ENCODE measurements around the gene ATP7B.

ATP7B gene

GRCh38 chr13:51978796-51979556, 32.3 kb downstream of the ATP7B start:
- DNase-seq (ENCODE audit: low read depth in 2 of 2): no peak

GRCh38 chr13:51977625-51978024, 33.6 kb downstream of the ATP7B start:
- DNase-seq (ENCODE audit: low read depth in 2 of 2): no peak

- DNase-seq (ENCODE audit: low read depth in 2 of 2): no peak
These were observed 34.4 kb downstream of the ATP7B start for GRCh38 chr13:51976890-51977289.

DNA sequence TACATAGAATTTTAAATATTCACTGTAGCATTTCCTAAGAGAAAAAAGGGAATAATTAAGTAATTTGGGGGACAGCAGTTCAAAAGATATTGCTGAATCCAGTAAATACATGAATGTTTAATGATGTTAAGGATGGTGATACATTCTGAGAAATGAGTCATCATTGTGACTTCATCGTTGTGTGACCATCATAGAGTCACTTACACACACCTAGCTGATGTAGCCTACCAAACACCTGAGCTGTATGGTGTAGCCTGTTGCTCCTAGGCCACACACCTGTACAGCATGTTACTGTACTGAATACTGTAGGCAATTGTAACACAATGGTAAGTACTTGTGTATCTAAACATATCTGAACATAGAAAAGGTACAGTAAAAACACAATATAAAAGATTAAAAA, 34.8 kb downstream of the ATP7B start:
- no peak for DNase-seq (ENCODE audit: low read depth in 2 of 2)

- no peak for DNase-seq (ENCODE audit: low read depth in 2 of 2)
These were observed 36.8 kb downstream of the ATP7B start for GRCh38 chr13:51974482-51974881.

- DNase-seq (ENCODE audit: low read depth in 2 of 2): no peak
These were observed 39.5 kb downstream of the ATP7B start for GRCh38 chr13:51971520-51972426.

GRCh38 chr13:51970349-51970748, 40.9 kb downstream of the ATP7B start:
- DNase-seq (ENCODE audit: low read depth in 2 of 2): no peak

- no peak for DNase-seq (ENCODE audit: low read depth in 2 of 2)
These were observed 43.5 kb downstream of the ATP7B start for GRCh38 chr13:51967482-51968446.

DNA sequence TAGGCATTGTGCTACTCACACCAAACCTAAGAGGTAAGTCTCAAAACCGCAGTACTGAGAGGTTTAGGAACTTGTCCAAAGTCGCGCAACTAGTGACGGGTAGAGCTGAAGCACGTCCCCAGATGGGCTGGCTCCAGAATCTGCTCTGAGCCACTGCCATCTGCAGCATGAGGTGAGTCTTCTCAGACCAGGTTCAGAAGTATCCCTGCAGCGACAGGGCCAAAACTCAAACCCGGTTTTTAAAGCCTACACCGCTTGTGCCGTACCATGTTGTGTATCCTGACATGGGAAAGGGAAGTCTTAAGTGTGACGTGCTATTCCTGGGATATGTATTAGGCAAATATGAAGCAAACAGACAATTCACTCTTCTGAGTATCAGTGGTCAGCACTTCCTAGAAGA, 45.1 kb downstream of the ATP7B start:
- DNase-seq (ENCODE audit: low read depth in 2 of 2): no peak

DNA sequence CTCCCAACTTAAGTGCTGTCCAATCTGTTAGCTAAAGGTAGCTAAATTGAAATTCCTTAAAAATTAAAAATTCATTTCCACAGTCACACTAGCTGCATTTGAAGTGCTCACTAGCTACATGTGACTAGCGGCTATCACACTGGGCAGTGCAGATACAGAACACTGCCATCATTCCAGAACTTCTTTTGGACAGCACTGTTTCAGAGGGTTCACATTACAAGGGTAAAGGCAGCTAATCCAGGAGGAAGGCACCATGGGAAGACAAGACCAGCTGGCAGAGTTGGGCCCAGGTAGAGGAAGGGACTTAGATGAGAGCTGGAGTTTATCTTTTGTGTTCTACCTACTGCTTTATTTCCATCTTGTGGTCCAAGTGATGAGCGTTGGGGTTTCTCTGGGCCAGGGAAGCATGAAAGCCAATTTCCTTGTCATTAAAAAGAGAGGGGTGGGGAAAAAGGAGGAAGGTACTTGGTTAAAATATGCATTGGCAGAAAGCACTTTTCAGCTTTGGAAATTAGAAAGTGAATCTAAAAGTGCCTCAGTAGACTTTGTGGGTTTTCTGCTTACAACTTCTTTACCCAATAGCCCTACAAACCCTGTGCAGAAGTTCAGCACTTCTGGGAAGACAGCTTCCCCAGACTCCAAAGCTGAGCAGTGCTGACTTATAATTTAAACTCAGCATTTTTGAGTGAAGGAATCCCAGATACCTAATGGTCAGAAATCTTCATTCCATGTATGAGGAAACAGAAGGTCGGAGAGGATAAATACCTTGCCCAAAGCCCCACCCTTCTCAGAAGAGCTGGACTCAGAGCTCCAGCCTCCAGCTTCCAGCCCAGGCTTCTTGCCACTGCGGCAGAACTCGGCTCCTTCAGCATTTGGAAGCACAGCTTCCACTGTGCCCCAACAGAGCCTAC, 49.5 kb downstream of the ATP7B start:
- no peak for DNase-seq (ENCODE audit: low read depth in 2 of 2)

DNA sequence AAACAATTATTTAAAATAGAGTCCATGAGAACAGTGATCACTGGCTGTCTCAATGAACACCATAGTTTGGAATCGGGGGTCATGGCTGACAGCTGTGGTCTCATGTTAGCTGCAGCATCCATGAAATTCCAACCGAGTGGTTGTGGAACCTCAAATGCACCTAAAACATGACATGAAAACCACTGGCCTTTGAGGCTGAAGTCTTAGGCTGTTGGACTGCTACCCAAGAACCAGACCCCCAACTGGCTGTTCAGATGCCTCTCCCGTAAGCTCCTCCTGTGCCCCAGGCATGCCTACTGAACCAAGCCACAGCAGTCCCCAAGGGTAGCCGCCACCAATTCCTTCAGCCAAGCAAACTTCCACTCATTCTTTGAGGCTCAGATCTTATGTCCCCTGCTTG, 50.5 kb downstream of the ATP7B start:
- no peak for DNase-seq (ENCODE audit: low read depth in 2 of 2)

- no peak for DNase-seq (ENCODE audit: low read depth in 2 of 2)
These were observed 51.5 kb downstream of the ATP7B start for GRCh38 chr13:51959773-51960172.

DNA sequence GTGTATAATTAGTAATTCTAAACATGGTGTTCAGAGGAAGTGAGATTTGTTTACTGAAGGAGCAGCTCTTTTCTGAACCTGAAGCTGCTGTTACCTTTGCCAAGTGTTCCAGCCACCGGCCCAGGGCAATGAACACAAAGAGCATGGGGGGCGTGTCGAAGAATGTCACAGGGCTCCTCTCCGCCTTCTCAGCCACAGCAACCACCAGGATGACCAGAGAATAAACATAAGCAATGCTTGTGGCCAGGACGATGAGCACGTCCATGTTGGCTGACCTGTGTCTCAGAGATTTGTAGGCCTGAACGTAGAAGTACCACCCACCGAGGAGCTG, 53.1 kb downstream of the ATP7B start:
- DNase-seq (ENCODE audit: low read depth in 2 of 2): no peak

DNA sequence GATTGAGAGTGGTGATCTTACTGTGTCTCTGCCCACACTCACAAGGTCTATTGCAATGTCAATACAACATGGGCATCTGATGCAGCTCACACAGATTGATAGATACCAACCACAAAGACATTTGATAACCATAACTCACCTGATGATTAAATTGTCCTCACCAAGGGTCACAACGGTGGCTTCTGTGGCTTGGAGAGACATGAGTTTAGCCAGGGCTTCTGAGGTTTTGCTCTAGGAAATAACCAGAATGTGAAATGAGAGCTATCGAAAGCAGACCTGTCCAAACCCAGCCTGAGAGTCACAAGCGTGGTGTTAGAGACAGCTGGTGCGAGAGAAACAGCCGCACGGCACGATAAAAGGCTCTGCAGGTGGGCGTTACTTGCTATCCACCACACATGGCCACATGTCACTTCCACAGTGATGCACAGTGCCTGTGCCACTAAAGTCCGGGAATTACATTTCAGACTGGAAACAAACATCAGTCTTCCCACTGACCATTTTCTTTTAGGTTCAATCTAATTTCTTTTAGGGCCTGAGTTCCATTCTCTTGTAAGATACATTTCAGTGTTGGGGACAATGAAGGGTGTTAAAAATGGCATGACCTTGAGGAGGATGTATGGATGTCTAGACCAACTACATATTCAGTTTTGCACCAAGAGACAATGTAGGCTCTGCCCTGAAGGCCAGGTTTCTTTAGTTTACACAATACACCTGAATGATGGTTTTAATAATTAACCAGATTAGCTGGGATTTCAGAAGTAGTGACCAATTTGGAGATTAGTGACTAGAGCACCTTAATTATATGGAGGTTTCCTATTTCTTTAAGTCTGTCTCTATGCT, 53.7 kb downstream of the ATP7B start:
- DNase-seq (ENCODE audit: low read depth in 2 of 2): no peak

GRCh38 chr13:51956717-51957116, 54.5 kb downstream of the ATP7B start:
- DNase-seq (ENCODE audit: low read depth in 2 of 2): no peak

DNA sequence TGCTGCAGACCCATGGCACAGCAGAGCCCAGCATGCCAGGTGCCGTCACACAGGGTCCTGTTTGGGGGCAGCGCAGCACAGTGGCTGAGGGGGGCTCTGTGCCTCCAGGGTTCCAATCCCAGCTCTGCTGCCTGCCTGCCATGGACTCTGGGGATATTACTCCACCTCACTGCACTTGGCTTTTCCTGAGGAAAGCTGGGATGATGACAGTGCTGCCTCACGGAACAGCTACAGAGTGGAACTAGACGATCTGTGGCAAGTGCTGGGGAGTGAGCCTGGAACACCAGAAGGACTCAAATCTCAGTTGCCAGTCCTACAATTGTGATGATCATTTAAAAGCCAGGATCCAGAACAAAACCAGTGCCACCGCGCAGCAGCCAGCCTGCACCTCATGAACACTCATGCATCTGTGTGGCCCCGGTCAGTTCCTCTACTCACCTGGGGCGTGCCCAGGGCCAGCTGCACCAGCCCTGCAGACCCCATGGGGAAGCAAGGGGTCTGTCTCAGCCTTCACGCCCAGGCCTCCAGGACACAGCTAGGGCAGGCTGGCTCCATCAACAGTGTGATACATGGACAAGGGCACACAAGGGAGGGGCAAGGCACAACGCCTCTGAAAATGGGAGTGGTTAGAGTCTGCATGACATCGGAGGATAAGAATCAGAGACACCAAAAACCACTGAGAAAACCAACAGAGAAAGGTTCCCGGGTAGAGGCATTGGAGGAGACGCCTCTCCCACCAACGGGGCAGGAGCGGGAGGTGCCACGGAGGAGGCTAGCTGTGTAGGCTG, 55.2 kb downstream of the ATP7B start:
- no peak for DNase-seq (ENCODE audit: low read depth in 2 of 2)

GRCh38 chr13:51955281-51955771, 55.9 kb downstream of the ATP7B start:
- DNase-seq (ENCODE audit: low read depth in 2 of 2): no peak

GRCh38 chr13:51953347-51954195, 57.7 kb downstream of the ATP7B start:
- no peak for DNase-seq (ENCODE audit: low read depth in 2 of 2)

Data from stimulated activated CD4-positive, alpha-beta T cell treated with anti-CD3 and anti-CD28 coated beads, Interleukin-4, amount 100 ng/mL, for 48 hours (primary cell).